ENCODE data around the gene XYLT1. TPM values are rescaled to one million over a fixed set of nuclear protein-coding genes. Genes with fewer than 3 reads are reported as not detected.

Gene XYLT1
- total and polyA plus RNA-seq, 2 donors, result 2.2 to 3.5 TPM

- peaks cover 11 to 45% of the 10 kb centered on the region in 2 donors for H3K4me1 ChIP-seq (ENCODE audit: control insufficient read depth in 2 of 2, insufficient read depth in 2 of 2, low read length in 2 of 2)
- H3K4me3 ChIP-seq (ENCODE audit: low read length in 2 of 2), result no peak overlapping the region
- 86% methylated on average over 8 of the region's 8 CpGs for WGBS
- DNase-seq (ENCODE audit: low read depth in 6 of 9, low spot score in 9 of 9), result no peak
- no peaks in the 10 kb centered on the region for H3K9me3 ChIP-seq (ENCODE audit: control insufficient read depth in 2 of 2, insufficient read depth in 1 of 2, low read length in 1 of 2)
- H3K36me3 ChIP-seq (ENCODE audit: control insufficient read depth in 2 of 2, insufficient read depth in 2 of 2, low read length in 1 of 2), result no peaks in the 10 kb centered on the region
- H3K27ac ChIP-seq (ENCODE audit: low read depth in 1 of 2, low read length in 1 of 2), result no peak overlapping the region
- peaks cover 0 to 18% of the 10 kb centered on the region in 2 donors for H3K27me3 ChIP-seq (ENCODE audit: control insufficient read depth in 2 of 2, insufficient read depth in 1 of 2, low read length in 1 of 2)
Measured at GRCh38 chr16:17466876-17467275, 3.9 kb downstream of the XYLT1 start.

GRCh38 chr16:17465460-17465859, 5.3 kb downstream of the XYLT1 start:
- no peak for DNase-seq (ENCODE audit: low read depth in 6 of 9, low spot score in 9 of 9)
- Histone ChIP-seq H3K4me3 (ENCODE audit: low read length in 2 of 2) (no peak overlapping the region), H3K27me3 (ENCODE audit: control insufficient read depth in 2 of 2, insufficient read depth in 1 of 2, low read length in 1 of 2) (peaks cover 0 to 18% of the 10 kb centered on the region in 2 donors), H3K27ac (ENCODE audit: low read depth in 1 of 2, low read length in 1 of 2) (no peak overlapping the region), H3K4me1 (ENCODE audit: control insufficient read depth in 2 of 2, insufficient read depth in 2 of 2, low read length in 2 of 2) (peaks cover 11 to 50% of the 10 kb centered on the region in 2 donors), H3K36me3 (ENCODE audit: control insufficient read depth in 2 of 2, insufficient read depth in 2 of 2, low read length in 1 of 2) (no peaks in the 10 kb centered on the region), H3K9me3 (ENCODE audit: control insufficient read depth in 2 of 2, insufficient read depth in 1 of 2, low read length in 1 of 2) (no peaks in the 10 kb centered on the region)
- 85% methylated on average over 6 of the region's 6 CpGs for WGBS

GRCh38 chr16:17463335-17463734, 7.4 kb downstream of the XYLT1 start:
- Histone ChIP-seq H3K4me1 (ENCODE audit: control insufficient read depth in 2 of 2, insufficient read depth in 2 of 2, low read length in 2 of 2) (peaks cover 3 to 43% of the 10 kb centered on the region in 2 donors), H3K4me3 (ENCODE audit: low read length in 2 of 2) (no peak overlapping the region), H3K9me3 (ENCODE audit: control insufficient read depth in 2 of 2, insufficient read depth in 1 of 2, low read length in 1 of 2) (no peaks in the 10 kb centered on the region), H3K27ac (ENCODE audit: low read depth in 1 of 2, low read length in 1 of 2) (no peak overlapping the region), H3K36me3 (ENCODE audit: control insufficient read depth in 2 of 2, insufficient read depth in 2 of 2, low read length in 1 of 2) (no peaks in the 10 kb centered on the region), H3K27me3 (ENCODE audit: control insufficient read depth in 2 of 2, insufficient read depth in 1 of 2, low read length in 1 of 2) (no peaks in the 10 kb centered on the region)
- WGBS, result 32% methylated on average over 2 of the region's 2 CpGs
- peak in 1 of 9 donors; percentile 50 for DNase-seq (ENCODE audit: low read depth in 6 of 9, low spot score in 9 of 9)

- Histone ChIP-seq H3K9me3 (ENCODE audit: control insufficient read depth in 2 of 2, insufficient read depth in 1 of 2, low read length in 1 of 2) (no peaks in the 10 kb centered on the region), H3K4me3 (ENCODE audit: low read length in 2 of 2) (no peak overlapping the region), H3K4me1 (ENCODE audit: control insufficient read depth in 2 of 2, insufficient read depth in 2 of 2, low read length in 2 of 2) (peaks cover 3 to 33% of the 10 kb centered on the region in 2 donors), H3K27ac (ENCODE audit: low read depth in 1 of 2, low read length in 1 of 2) (peak overlapping the region in 1 of 2 donors; percentile 59), H3K36me3 (ENCODE audit: control insufficient read depth in 2 of 2, insufficient read depth in 2 of 2, low read length in 1 of 2) (no peaks in the 10 kb centered on the region), H3K27me3 (ENCODE audit: control insufficient read depth in 2 of 2, insufficient read depth in 1 of 2, low read length in 1 of 2) (no peaks in the 10 kb centered on the region)
- DNase-seq (ENCODE audit: low read depth in 6 of 9, low spot score in 9 of 9), result peak in 1 of 9 donors; percentile 38
- WGBS, result 18% methylated on average over 13 of the region's 13 CpGs
Measured at GRCh38 chr16:17461951-17462729, 8.6 kb downstream of the XYLT1 start.

GRCh38 chr16:17460890-17461289, 9.9 kb downstream of the XYLT1 start:
- DNase-seq (ENCODE audit: low read depth in 6 of 9, low spot score in 9 of 9), result no peak
- H3K36me3 ChIP-seq (ENCODE audit: control insufficient read depth in 2 of 2, insufficient read depth in 2 of 2, low read length in 1 of 2), result no peaks in the 10 kb centered on the region
- no peaks in the 10 kb centered on the region for H3K27me3 ChIP-seq (ENCODE audit: control insufficient read depth in 2 of 2, insufficient read depth in 1 of 2, low read length in 1 of 2)
- no peak overlapping the region for H3K4me3 ChIP-seq (ENCODE audit: low read length in 2 of 2)
- H3K4me1 ChIP-seq (ENCODE audit: control insufficient read depth in 2 of 2, insufficient read depth in 2 of 2, low read length in 2 of 2), result peaks cover 3 to 33% of the 10 kb centered on the region in 2 donors
- H3K27ac ChIP-seq (ENCODE audit: low read depth in 1 of 2, low read length in 1 of 2), result no peak overlapping the region
- no peaks in the 10 kb centered on the region for H3K9me3 ChIP-seq (ENCODE audit: control insufficient read depth in 2 of 2, insufficient read depth in 1 of 2, low read length in 1 of 2)
- WGBS, result 57% methylated on average over 3 of the region's 3 CpGs

- H3K27me3 ChIP-seq (ENCODE audit: control insufficient read depth in 2 of 2, insufficient read depth in 1 of 2, low read length in 1 of 2), result no peaks in the 10 kb centered on the region
- 79% methylated on average over 12 of the region's 12 CpGs for WGBS
- DNase-seq (ENCODE audit: low read depth in 6 of 9, low spot score in 9 of 9), result peak in 1 of 9 donors; percentile 26
- H3K4me3 ChIP-seq (ENCODE audit: low read length in 2 of 2), result no peak overlapping the region
- H3K36me3 ChIP-seq (ENCODE audit: control insufficient read depth in 2 of 2, insufficient read depth in 2 of 2, low read length in 1 of 2), result no peaks in the 10 kb centered on the region
- peaks cover 3 to 33% of the 10 kb centered on the region in 2 donors for H3K4me1 ChIP-seq (ENCODE audit: control insufficient read depth in 2 of 2, insufficient read depth in 2 of 2, low read length in 2 of 2)
- no peak overlapping the region for H3K27ac ChIP-seq (ENCODE audit: low read depth in 1 of 2, low read length in 1 of 2)
- no peaks in the 10 kb centered on the region for H3K9me3 ChIP-seq (ENCODE audit: control insufficient read depth in 2 of 2, insufficient read depth in 1 of 2, low read length in 1 of 2)
Measured at GRCh38 chr16:17459903-17460521, 10.7 kb downstream of the XYLT1 start.

- Histone ChIP-seq H3K27ac (ENCODE audit: low read depth in 1 of 2, low read length in 1 of 2) (no peak overlapping the region), H3K9me3 (ENCODE audit: control insufficient read depth in 2 of 2, insufficient read depth in 1 of 2, low read length in 1 of 2) (no peaks in the 10 kb centered on the region), H3K4me1 (ENCODE audit: control insufficient read depth in 2 of 2, insufficient read depth in 2 of 2, low read length in 2 of 2) (peaks cover 3 to 32% of the 10 kb centered on the region in 2 donors), H3K4me3 (ENCODE audit: low read length in 2 of 2) (no peak overlapping the region), H3K36me3 (ENCODE audit: control insufficient read depth in 2 of 2, insufficient read depth in 2 of 2, low read length in 1 of 2) (no peaks in the 10 kb centered on the region), H3K27me3 (ENCODE audit: control insufficient read depth in 2 of 2, insufficient read depth in 1 of 2, low read length in 1 of 2) (no peaks in the 10 kb centered on the region)
- WGBS, result 97% methylated on average over 8 of the region's 8 CpGs
- DNase-seq (ENCODE audit: low read depth in 6 of 9, low spot score in 9 of 9), result no peak
Measured at GRCh38 chr16:17457997-17458396, 12.8 kb downstream of the XYLT1 start.

GRCh38 chr16:17457513-17457912, 13.2 kb downstream of the XYLT1 start:
- Histone ChIP-seq H3K27me3 (ENCODE audit: control insufficient read depth in 2 of 2, insufficient read depth in 1 of 2, low read length in 1 of 2) (no peaks in the 10 kb centered on the region), H3K4me3 (ENCODE audit: low read length in 2 of 2) (no peak overlapping the region), H3K36me3 (ENCODE audit: control insufficient read depth in 2 of 2, insufficient read depth in 2 of 2, low read length in 1 of 2) (no peaks in the 10 kb centered on the region), H3K9me3 (ENCODE audit: control insufficient read depth in 2 of 2, insufficient read depth in 1 of 2, low read length in 1 of 2) (no peaks in the 10 kb centered on the region), H3K4me1 (ENCODE audit: control insufficient read depth in 2 of 2, insufficient read depth in 2 of 2, low read length in 2 of 2) (peaks cover 2 to 28% of the 10 kb centered on the region in 2 donors), H3K27ac (ENCODE audit: low read depth in 1 of 2, low read length in 1 of 2) (no peak overlapping the region)
- 52% methylated on average over 3 of the region's 3 CpGs for WGBS
- no peak for DNase-seq (ENCODE audit: low read depth in 6 of 9, low spot score in 9 of 9)

- no peaks in the 10 kb centered on the region for H3K9me3 ChIP-seq (ENCODE audit: control insufficient read depth in 2 of 2, insufficient read depth in 1 of 2, low read length in 1 of 2)
- DNase-seq (ENCODE audit: low read depth in 6 of 9, low spot score in 9 of 9), result no peak
- H3K36me3 ChIP-seq (ENCODE audit: control insufficient read depth in 2 of 2, insufficient read depth in 2 of 2, low read length in 1 of 2), result no peaks in the 10 kb centered on the region
- H3K4me1 ChIP-seq (ENCODE audit: control insufficient read depth in 2 of 2, insufficient read depth in 2 of 2, low read length in 2 of 2), result peaks cover 2 to 4% of the 10 kb centered on the region in 2 donors
- 96% methylated on average over 4 of the region's 4 CpGs for WGBS
- H3K27me3 ChIP-seq (ENCODE audit: control insufficient read depth in 2 of 2, insufficient read depth in 1 of 2, low read length in 1 of 2), result no peaks in the 10 kb centered on the region
- H3K27ac ChIP-seq (ENCODE audit: low read depth in 1 of 2, low read length in 1 of 2), result no peak overlapping the region
- no peak overlapping the region for H3K4me3 ChIP-seq (ENCODE audit: low read length in 2 of 2)
Measured at GRCh38 chr16:17454162-17454730, 16.5 kb downstream of the XYLT1 start.

All from thymus (tissue), 11 donors.